IMR-90 (cell line): ENCODE results near the gene SESN1. TPM values are rescaled to one million over a fixed set of nuclear protein-coding genes. Genes with fewer than 3 reads are reported as not detected.

Source experiments
- ATAC-seq: fragments of 200-7000 bp; cut with Tn5 transposase; 2 replicates; pipeline ENCODE4 v1.9.1; 2020; ENCODE audit warnings: low read depth, mild to moderate bottlenecking, moderate library complexity
- BruUV-seq: library from RNA; stranded (reverse); fragments of 400-500 nt; replicated peaks from 2 replicates; lab custom pipeline; 2021; lab: Mats Ljungman, UMichigan
- CTCF ChIA-PET: fragments of 300-600 bp; formaldehyde crosslinking; extraction: SDS; loops from one replicate; lab custom pipeline; 2021; ENCODE audit warnings: antibody characterized with exemption; lab: Yijun Ruan, JAX
- POLR2A ChIA-PET: fragments of 300-600 bp; sonication (Branson Sonifier 250); formaldehyde crosslinking; loops from one replicate; lab custom pipeline; 2022; ENCODE audit warnings: antibody characterized with exemption; ENCODE audit not compliant: unreplicated experiment; lab: Charles Lee
- DNase-seq: peaks from one replicate; pipeline ENCODE4 v3.0.0; 2013
- H2AFZ ChIP-seq: replicated peaks from 2 replicates; pipeline ENCODE3; 2013; ENCODE audit warnings: low read length, mild to moderate bottlenecking; ENCODE audit not compliant: poor library complexity
- H2AK5ac ChIP-seq: 2 replicates; pipeline ENCODE4 v1.6.1; 2013; ENCODE audit warnings: low read depth, low read length, inconsistent platforms
- H2AK9ac ChIP-seq: replicated peaks from 2 replicates; pipeline ENCODE3; 2013; ENCODE audit warnings: mild to moderate bottlenecking, low read depth, low read length, moderate library complexity; ENCODE audit not compliant: poor library complexity
- H2BK120ac ChIP-seq: 2 replicates; pipeline ENCODE4 v1.6.1; 2013; ENCODE audit warnings: low read depth, low read length, inconsistent platforms
- H2BK15ac ChIP-seq: 3 replicates; pipeline ENCODE4 v1.6.1; 2013; ENCODE audit warnings: low read depth, low read length, inconsistent platforms
- H2BK20ac ChIP-seq: 2 replicates; pipeline ENCODE4 v1.6.1; 2013; ENCODE audit warnings: low read depth, mild to moderate bottlenecking, inconsistent platforms, low read length, moderate library complexity
- H2BK5ac ChIP-seq: 2 replicates; pipeline ENCODE4 v1.6.1; 2013; ENCODE audit warnings: mild to moderate bottlenecking, low read depth, low read length, inconsistent platforms; ENCODE audit not compliant: poor library complexity, severe bottlenecking
- H3K14ac ChIP-seq: replicated peaks from 2 replicates; pipeline ENCODE4 v1.6.1; 2013; ENCODE audit warnings: low read depth, low read length, inconsistent platforms
- H3K18ac ChIP-seq: 2 replicates; pipeline ENCODE4 v1.6.1; 2013; ENCODE audit warnings: low read depth, low read length, control low read depth
- H3K23ac ChIP-seq: 2 replicates; pipeline ENCODE4 v1.6.1; 2013; ENCODE audit warnings: low read depth, low read length, inconsistent platforms
- H3K27ac ChIP-seq: 2 replicates; pipeline ENCODE4 v1.5.1; 2013; ENCODE audit warnings: mild to moderate bottlenecking, control low read depth, low read length; ENCODE audit not compliant: insufficient read depth
- H3K27me3 ChIP-seq: 2 replicates; pipeline ENCODE4 v1.6.1; 2013; ENCODE audit warnings: low read length; ENCODE audit not compliant: control insufficient read depth, insufficient read depth
- H3K36me3 ChIP-seq: 2 replicates; pipeline ENCODE4 v1.6.1; 2013; ENCODE audit warnings: low read length, mixed read lengths; ENCODE audit not compliant: control insufficient read depth, insufficient read depth
- H3K4ac ChIP-seq: 2 replicates; pipeline ENCODE4 v1.6.1; 2013; ENCODE audit warnings: low read depth, low read length, inconsistent platforms
- H3K4me1 ChIP-seq: 2 replicates; pipeline ENCODE4 v1.6.1; 2013; ENCODE audit warnings: low read length, mixed read lengths; ENCODE audit not compliant: control insufficient read depth, insufficient read depth
- H3K4me2 ChIP-seq: 2 replicates; pipeline ENCODE4 v1.6.1; 2013; ENCODE audit warnings: low read depth, mild to moderate bottlenecking, control low read depth, low read length, moderate library complexity
- H3K4me3 ChIP-seq: 2 replicates; pipeline ENCODE4 v1.5.1; 2013; ENCODE audit warnings: low read depth, mild to moderate bottlenecking, control low read depth, low read length, moderate library complexity; ENCODE audit not compliant: insufficient read depth
- H3K56ac ChIP-seq: 2 replicates; pipeline ENCODE4 v1.6.1; 2013; ENCODE audit warnings: low read length, inconsistent platforms; ENCODE audit not compliant: insufficient read depth; ENCODE audit errors: extremely low read depth
- H3K79me1 ChIP-seq, 2 experiments: 2 replicates each; pipeline ENCODE4 v1.6.1; 2013; ENCODE audit warnings: low read length in 2 of 2, inconsistent platforms in 1 of 2, low read depth in 1 of 2
- H3K9ac ChIP-seq: 2 replicates; pipeline ENCODE4 v1.6.1; 2013; ENCODE audit warnings: low read depth, low read length, control low read depth
- H3K9me1 ChIP-seq: 2 replicates; pipeline ENCODE4 v1.6.1; 2013; ENCODE audit warnings: low read length, inconsistent platforms; ENCODE audit not compliant: insufficient read depth
- H3K9me3 ChIP-seq: 2 replicates; pipeline ENCODE4 v1.6.1; 2013; ENCODE audit warnings: low read length; ENCODE audit not compliant: control insufficient read depth, insufficient read depth
- H4K20me1 ChIP-seq: 2 replicates; pipeline ENCODE4 v1.6.1; 2013; ENCODE audit warnings: low read length, inconsistent platforms; ENCODE audit not compliant: insufficient read depth
- H4K5ac ChIP-seq: 2 replicates; pipeline ENCODE4 v1.6.1; 2013; ENCODE audit warnings: mild to moderate bottlenecking, low read depth, low read length, control low read depth
- H4K8ac ChIP-seq, 2 experiments: 2 replicates each; pipeline ENCODE4 v1.6.1; 2013; ENCODE audit warnings: low read depth in 2 of 2, low read length in 2 of 2, control low read depth in 1 of 2, inconsistent platforms in 1 of 2
- H4K91ac ChIP-seq: 2 replicates; pipeline ENCODE4 v1.6.1; 2013; ENCODE audit warnings: low read depth, low read length, inconsistent platforms; ENCODE audit not compliant: insufficient read depth
- BHLHE40 ChIP-seq: fragments of 150-350 bp; IDR thresholded peaks from 2 replicates; pipeline ENCODE4 v1.6.1; 2016; ENCODE audit warnings: mild to moderate bottlenecking, low read depth, low read length
- CHD1 ChIP-seq: IDR thresholded peaks from 2 replicates; pipeline ENCODE4 v1.6.1; 2012; ENCODE audit warnings: low read depth, low read length, improper control_type of control experiment
- MXI1 ChIP-seq: IDR thresholded peaks from 2 replicates; pipeline ENCODE4 v1.6.1; 2012; ENCODE audit warnings: low read depth, mild to moderate bottlenecking, low read length, moderate library complexity, borderline replicate concordance
- NFE2L2 ChIP-seq: fragments of 150-350 bp; IDR thresholded peaks from 2 replicates; pipeline ENCODE4 v1.6.1; 2016; ENCODE audit warnings: low read depth, mild to moderate bottlenecking, low read length
- POLR2A ChIP-seq: IDR thresholded peaks from 2 replicates; pipeline ENCODE4 v1.6.1; 2012; ENCODE audit warnings: mild to moderate bottlenecking, low read depth, low read length
- RCOR1 ChIP-seq: IDR thresholded peaks from 2 replicates; pipeline ENCODE4 v1.6.1; 2012; ENCODE audit warnings: mild to moderate bottlenecking, low read length, improper control_type of control experiment; ENCODE audit not compliant: insufficient replicate concordance
- RFX5 ChIP-seq: IDR thresholded peaks from 2 replicates; pipeline ENCODE4 v1.8.0; 2012; ENCODE audit warnings: low read depth, mild to moderate bottlenecking, low read length, moderate library complexity
- SMC3 ChIP-seq: fragments of 150-350 bp; IDR thresholded peaks from 2 replicates; pipeline ENCODE4 v1.6.1; 2016; ENCODE audit warnings: low read depth, mild to moderate bottlenecking, antibody characterized with exemption, low read length, moderate library complexity
- WGBS, 2 experiments: methylation state at CpG; one replicate each; pipeline versions ENCODE4 v1.1.5 to v1.1.7; 2013; ENCODE audit warnings: missing lambda C conversion rate in 2 of 2; ENCODE audit not compliant: insufficient read length in 1 of 2; ENCODE audit errors: extremely low coverage in 2 of 2; 5-methylcytosine and 5-hydroxymethylcytosine counted together
- dilution Hi-C: fragments of 300-500 bp; cut with HindIII; formaldehyde crosslinking; loops from one replicate; pipeline ENCODE4 v1.14.3; 2018; ENCODE audit warnings: low sequenced_read_pairs; ENCODE audit not compliant: unreplicated experiment
- in situ Hi-C: fragments of 300-500 bp; cut with MboI; formaldehyde crosslinking; loops from 3 replicates; pipeline ENCODE4 v1.14.3; 2019; ENCODE audit warnings: low sequenced_read_pairs, inconsistent platforms, mixed read lengths
- intact Hi-C: fragments of 100-400 bp; cut with micrococcal nuclease; formaldehyde crosslinking; loops from 2 replicates; pipeline ENCODE4 v1.10.0; 2022
- polyA plus RNA-seq, 3 experiments: library from polyadenylated mRNA; depleted of rRNA; stranded (reverse); fragments of >200 nt; gene quantifications; 2 replicates each; pipeline ENCODE4 v1.2.3, GENCODE V29; 2012; ENCODE audit warnings: low replicate concordance in 1 of 3
- total RNA-seq: library from RNA; depleted of rRNA; stranded (reverse); fragments of >200 nt; gene quantifications from 2 replicates; pipeline ENCODE4 v1.2.3, GENCODE V29; 2012
- TF ChIP-seq, protein P1 (sequence below): fragments of 150-350 bp; IDR thresholded peaks from 2 replicates; pipeline ENCODE4 v1.6.1; 2016; ENCODE audit warnings: low read depth, mild to moderate bottlenecking, low read length, moderate library complexity, borderline replicate concordance

Gene SESN1
- total and polyA plus RNA-seq, 2 of the 4 experiments (the other 2 are of a cell fraction): 9.7 to 16.7 TPM

DNA sequence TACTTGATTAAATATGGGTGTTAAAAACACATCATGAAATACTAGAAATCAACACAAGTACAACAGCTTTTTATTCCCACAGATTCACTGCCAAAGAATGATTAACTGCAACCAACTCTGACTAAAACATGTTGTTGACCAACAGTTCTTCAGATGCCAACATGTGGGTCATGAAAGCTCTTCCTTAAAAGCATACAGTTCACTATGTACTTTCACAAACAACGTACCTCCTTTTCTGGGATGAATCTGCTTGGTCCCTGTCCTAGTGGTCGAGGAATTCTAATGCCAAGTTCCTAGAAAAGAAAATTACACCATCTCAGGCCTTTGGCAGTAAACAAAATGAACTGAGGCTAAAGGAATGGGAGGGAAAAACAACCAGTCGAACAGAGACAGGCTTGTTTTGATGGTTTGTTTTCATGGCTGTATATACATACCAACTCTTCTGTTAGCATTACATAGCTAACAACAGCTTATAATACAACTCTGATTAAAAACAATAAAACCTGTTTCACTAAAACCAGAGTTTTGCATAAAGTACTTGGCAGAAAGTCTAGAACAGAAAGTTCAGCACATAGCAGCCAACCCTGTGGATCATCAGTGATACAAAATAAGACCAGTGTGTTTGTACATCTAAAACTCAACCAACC lies 92.5 kb downstream of the SESN1 start:
- TF ChIP-seq SMC3: no peak
- no peak for TF ChIP-seq RCOR1
- TF ChIP-seq, protein P1, sequence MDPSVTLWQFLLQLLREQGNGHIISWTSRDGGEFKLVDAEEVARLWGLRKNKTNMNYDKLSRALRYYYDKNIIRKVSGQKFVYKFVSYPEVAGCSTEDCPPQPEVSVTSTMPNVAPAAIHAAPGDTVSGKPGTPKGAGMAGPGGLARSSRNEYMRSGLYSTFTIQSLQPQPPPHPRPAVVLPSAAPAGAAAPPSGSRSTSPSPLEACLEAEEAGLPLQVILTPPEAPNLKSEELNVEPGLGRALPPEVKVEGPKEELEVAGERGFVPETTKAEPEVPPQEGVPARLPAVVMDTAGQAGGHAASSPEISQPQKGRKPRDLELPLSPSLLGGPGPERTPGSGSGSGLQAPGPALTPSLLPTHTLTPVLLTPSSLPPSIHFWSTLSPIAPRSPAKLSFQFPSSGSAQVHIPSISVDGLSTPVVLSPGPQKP: no peak
- TF ChIP-seq MXI1: no peak
- no peak for TF ChIP-seq CHD1
- no peak for TF ChIP-seq BHLHE40
- TF ChIP-seq RFX5: no peak
- TF ChIP-seq NFE2L2: no peak
- TF ChIP-seq POLR2A: no peak
- Histone ChIP-seq H3K4ac (no peak overlapping the region), H2AK5ac (no peak overlapping the region), H3K27me3 (no peaks in the 10 kb centered on the region), H3K4me1 (peaks cover 3% of the 10 kb centered on the region; the same call in 1 of the 2 replicates), H3K79me1 (peaks cover 10 to 21% of the 10 kb centered on the region in 2 experiments), H3K14ac (no peak overlapping the region), H3K9me1 (peaks cover 5% of the 10 kb centered on the region), H2BK5ac (no peak overlapping the region), H3K36me3 (peaks cover 8% of the 10 kb centered on the region), H4K5ac (no peak overlapping the region), H3K23ac (no peak overlapping the region), H4K8ac (no peak overlapping the region), H3K56ac (no peak overlapping the region), H3K4me2 (peak overlapping the region; percentile 44; the same call in 1 of the 2 replicates), H2BK120ac (no peak overlapping the region), H2AK9ac (no peak overlapping the region), H4K20me1 (peaks cover 3% of the 10 kb centered on the region; the same call in 1 of the 2 replicates), H3K4me3 (no peak overlapping the region), H4K91ac (no peak overlapping the region), H2BK20ac (no peak overlapping the region), H3K9me3 (no peaks in the 10 kb centered on the region), H2BK15ac (no peak overlapping the region), H3K27ac (no peak overlapping the region), H2AFZ (no peak overlapping the region), H3K18ac (0 out of 2 replicates have a peak overlapping the region, but pooled peaks have one; percentile 29), H3K9ac (no peak overlapping the region)
- ChIA-PET POLR2A (no interaction called here), CTCF (no interaction called here)
- intact Hi-C loops (no loop called here), in situ Hi-C loops (no loop called here), dilution Hi-C loops (no loop called here)
- WGBS, 2 experiments: no CpG with 5 or more reads among the region's 3 CpGs
- DNase-seq: peak; percentile 8
- BruUV-seq: no TSS peak
- peak; percentile 68 for ATAC-seq
